GM12878 (cell line): ENCODE measurements around the gene SMG5. TPM values are rescaled to one million over a fixed set of nuclear protein-coding genes. Genes with fewer than 3 reads are reported as not detected.
A peak's percentile ranks its signal among the peaks of the same experiment; 100 is the strongest.

ENCODE experiments used
- ASH2L ChIP-seq: fragments of 300-600, 200-600 bp; sonication (generic); IDR thresholded peaks from 2 replicates; pipeline ENCODE4 v1.6.1; 2017; ENCODE audit warnings: low read depth, mild to moderate bottlenecking, borderline replicate concordance
- BCLAF1 ChIP-seq: fragments of 450-650 bp; IDR thresholded peaks from 2 replicates; pipeline ENCODE4 v1.6.1; 2017; ENCODE audit warnings: antibody characterized with exemption, mild to moderate bottlenecking, moderate library complexity
- CBFB ChIP-seq: IDR thresholded peaks from 2 replicates; pipeline ENCODE4 v1.6.1; 2016; ENCODE audit warnings: antibody characterized with exemption, low read depth
- CEBPB ChIP-seq, 2 experiments: fragments of 150-350 bp in 1 of 2; IDR thresholded peaks; 2 replicates each; pipeline ENCODE4 v1.6.1; 2012 to 2014; ENCODE audit warnings: low read depth in 2 of 2, low read length in 2 of 2, borderline replicate concordance in 1 of 2, inconsistent platforms in 1 of 2
- CREB1 ChIP-seq: IDR thresholded peaks from 2 replicates; pipeline ENCODE4 v1.6.1; 2012; ENCODE audit warnings: low read depth, mild to moderate bottlenecking, inconsistent platforms
- EP300 ChIP-seq, 2 experiments: fragments of 150-350 bp in 1 of 2; IDR thresholded peaks; 2 replicates each; pipeline ENCODE4 v1.6.1; 2011 to 2012; ENCODE audit warnings: low read depth in 2 of 2, low read length in 2 of 2, borderline replicate concordance in 1 of 2, improper control_type of control experiment in 1 of 2, inconsistent platforms in 1 of 2; ENCODE audit not compliant: control insufficient read depth in 1 of 2
- GABPA ChIP-seq: IDR thresholded peaks from 2 replicates; pipeline ENCODE4 v1.6.1; 2014; ENCODE audit warnings: antibody characterized with exemption, low read depth, mild to moderate bottlenecking, inconsistent platforms
- IKZF2 ChIP-seq, 2 experiments: fragments of 450-650 bp; IDR thresholded peaks; 2 replicates each; pipeline ENCODE4 v1.6.1; 2017; ENCODE audit warnings: mild to moderate bottlenecking in 2 of 2, moderate library complexity in 2 of 2
- KAT2A ChIP-seq: conservative IDR thresholded peaks from 2 replicates; pipeline ENCODE4 v1.6.1; 2011; ENCODE audit warnings: low read depth, low read length; ENCODE audit not compliant: control insufficient read depth
- KDM1A ChIP-seq: fragments of 200-600 bp; sonication (generic); IDR thresholded peaks from 2 replicates; pipeline ENCODE4 v1.6.1; 2016; ENCODE audit warnings: borderline replicate concordance
- MEF2A ChIP-seq: IDR thresholded peaks from 2 replicates; pipeline ENCODE4 v1.6.1; 2011; ENCODE audit warnings: low read depth, mild to moderate bottlenecking, low read length, moderate library complexity; ENCODE audit not compliant: insufficient read depth
- MLLT1 ChIP-seq: fragments of 450-650 bp; IDR thresholded peaks from 2 replicates; pipeline ENCODE4 v1.6.1; 2016; ENCODE audit warnings: mild to moderate bottlenecking
- MXI1 ChIP-seq: fragments of 150-350 bp; IDR thresholded peaks from 2 replicates; pipeline ENCODE4 v1.6.1; 2011; ENCODE audit warnings: low read depth, mild to moderate bottlenecking, inconsistent platforms, low read length, improper control_type of control experiment
- NBN ChIP-seq: fragments of 450-650 bp; IDR thresholded peaks from 2 replicates; pipeline ENCODE4 v1.6.1; 2016
- NFIC ChIP-seq: IDR thresholded peaks from 2 replicates; pipeline ENCODE4 v1.6.1; 2012; ENCODE audit warnings: low read depth, mild to moderate bottlenecking, inconsistent platforms, low read length, moderate library complexity
- NFXL1 ChIP-seq: fragments of 450-650 bp; IDR thresholded peaks from 2 replicates; pipeline ENCODE4 v1.6.1; 2017; ENCODE audit warnings: antibody characterized with exemption, mild to moderate bottlenecking, borderline replicate concordance
- PML ChIP-seq: IDR thresholded peaks from 2 replicates; pipeline ENCODE4 v1.6.1; 2012; ENCODE audit warnings: low read length, inconsistent platforms
- POLR2AphosphoS5 ChIP-seq: IDR thresholded peaks from 2 replicates; pipeline ENCODE4 v1.6.1; 2011; ENCODE audit warnings: mild to moderate bottlenecking, low read length, inconsistent platforms
- RAD21 ChIP-seq: IDR thresholded peaks from 2 replicates; pipeline ENCODE4 v1.6.1; 2011; ENCODE audit warnings: mild to moderate bottlenecking, low read depth, low read length, moderate library complexity; ENCODE audit not compliant: insufficient read depth
- RAD51 ChIP-seq: fragments of 450-650 bp; IDR thresholded peaks from 2 replicates; pipeline ENCODE4 v1.6.1; 2016; ENCODE audit warnings: moderate library complexity, mild to moderate bottlenecking, inconsistent platforms
- TCF7 ChIP-seq: IDR thresholded peaks from 2 replicates; pipeline ENCODE4 v1.6.1; 2014; ENCODE audit warnings: antibody characterized with exemption, borderline replicate concordance
- YBX1 ChIP-seq: fragments of 450-650 bp; IDR thresholded peaks from 2 replicates; pipeline ENCODE4 v1.6.1; 2016; ENCODE audit warnings: antibody characterized with exemption
- ZSCAN29 ChIP-seq: fragments of 450-650 bp; IDR thresholded peaks from 2 replicates; pipeline ENCODE4 v1.6.1; 2017; ENCODE audit warnings: mild to moderate bottlenecking, moderate library complexity
- polyA plus RNA-seq, 11 experiments: library from polyadenylated mRNA; depleted of rRNA in 4 of 11; unstranded in 6 of 11; stranded (reverse) in 5 of 11; fragments of >200 nt; fragmentation: Nextera tagmentation in 4 of 11; fragmentation: Illumina TruSeq in 1 of 11; extraction: Ambion mirVana in 4 of 11; extraction: Trizol in 1 of 11; gene quantifications; 1 replicate in 1 of 11; 2 replicates in 10 of 11; pipeline versions ENCODE4 v1.2.1 to v1.2.3, GENCODE V29; 2011 to 2016; ENCODE audit warnings: inconsistent platforms in 2 of 11, missing spikeins in 2 of 11, low read depth in 1 of 11
- total RNA-seq, 4 experiments: library from RNA; depleted of rRNA in 3 of 4; stranded (reverse); fragments of >200 nt in 3 of 4; fragmentation: Illumina TruSeq in 1 of 4; extraction: Trizol in 1 of 4; gene quantifications; 2 replicates each; pipeline versions ENCODE4 v1.2.1 to v1.2.3, GENCODE V29; 2013 to 2021
- TF ChIP-seq, protein P1 (sequence below): fragments of 150-350 bp; IDR thresholded peaks from 2 replicates; pipeline ENCODE4 v1.6.1; 2014; ENCODE audit warnings: mild to moderate bottlenecking, low read depth, low read length

The SMG5 gene
- total and polyA plus RNA-seq, 10 of the 15 experiments (the other 5 are each of a cell fraction or from before 2014, with no cell fraction given), result 0.76 to 61.5 (median 48.8) TPM

DNA sequence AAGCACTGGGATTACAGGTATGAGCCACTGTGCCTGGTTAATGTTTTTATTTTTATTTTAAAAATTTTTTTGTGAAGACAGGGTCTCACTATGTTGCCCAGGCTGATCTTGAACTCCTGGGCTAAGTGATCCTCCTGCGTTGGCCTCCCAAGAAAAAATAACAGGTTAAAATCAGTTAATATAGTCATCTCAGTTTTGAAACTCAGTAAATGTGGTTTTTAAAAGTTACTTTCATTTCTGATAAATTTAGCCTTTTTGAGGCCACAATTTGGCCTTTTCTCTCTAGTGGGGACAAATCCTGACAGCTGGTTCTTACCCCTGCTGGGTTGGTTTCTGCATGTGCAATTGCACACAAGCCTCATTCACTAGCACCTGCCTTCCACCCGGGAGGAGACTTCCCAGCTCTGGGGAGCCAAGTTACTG lies 56.5 kb downstream of the SMG5 start (continued):
- TF ChIP-seq BCLAF1, result no peak
- TF ChIP-seq, protein P1, sequence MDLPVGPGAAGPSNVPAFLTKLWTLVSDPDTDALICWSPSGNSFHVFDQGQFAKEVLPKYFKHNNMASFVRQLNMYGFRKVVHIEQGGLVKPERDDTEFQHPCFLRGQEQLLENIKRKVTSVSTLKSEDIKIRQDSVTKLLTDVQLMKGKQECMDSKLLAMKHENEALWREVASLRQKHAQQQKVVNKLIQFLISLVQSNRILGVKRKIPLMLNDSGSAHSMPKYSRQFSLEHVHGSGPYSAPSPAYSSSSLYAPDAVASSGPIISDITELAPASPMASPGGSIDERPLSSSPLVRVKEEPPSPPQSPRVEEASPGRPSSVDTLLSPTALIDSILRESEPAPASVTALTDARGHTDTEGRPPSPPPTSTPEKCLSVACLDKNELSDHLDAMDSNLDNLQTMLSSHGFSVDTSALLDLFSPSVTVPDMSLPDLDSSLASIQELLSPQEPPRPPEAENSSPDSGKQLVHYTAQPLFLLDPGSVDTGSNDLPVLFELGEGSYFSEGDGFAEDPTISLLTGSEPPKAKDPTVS, result no peak
- TF ChIP-seq IKZF2 (IDR thresholded peaks at IDR 0.05), result peak; percentile 98 to 99
- TF ChIP-seq ZSCAN29, result no peak
- no peak for TF ChIP-seq CREB1
- TF ChIP-seq PML, result peak; percentile 78; the same call in 1 of the 2 replicates
- peak; percentile 29; the same call in 1 of the 2 replicates for TF ChIP-seq TCF7
- 0 out of 4 replicates have a peak, but pooled peaks of 1 of the 2 experiments have one; percentile 52 for TF ChIP-seq CEBPB (IDR thresholded peaks at IDR 0.05; ENCODE audit: borderline replicate concordance in 1 of 2, low read depth in 2 of 2, low read length in 2 of 2)
- TF ChIP-seq YBX1, result no peak
- peak; percentile 82; the same call in 1 of the 2 replicates for TF ChIP-seq NBN
- peak; percentile 98 for TF ChIP-seq MEF2A
- TF ChIP-seq RAD51, result peak; percentile 55
- TF ChIP-seq EP300 (IDR thresholded peaks at IDR 0.05; ENCODE audit: borderline replicate concordance in 1 of 2, control insufficient read depth in 1 of 2, low read depth in 2 of 2, low read length in 2 of 2), result peak; percentile 79 to 92
- TF ChIP-seq RAD21, result no peak
- TF ChIP-seq MXI1, result peak; percentile 61; the same call in 1 of the 2 replicates
- peak; percentile 86; the same call in 1 of the 2 replicates for TF ChIP-seq KDM1A
- TF ChIP-seq KAT2A, result no peak
- TF ChIP-seq POLR2AphosphoS5, result peak; percentile 41; the same call in 1 of the 2 replicates
- TF ChIP-seq ASH2L, result no peak
- TF ChIP-seq NFIC, result peak; percentile 97
- peak; percentile 67; the same call in 1 of the 2 replicates for TF ChIP-seq MLLT1
- peak; percentile 78 for TF ChIP-seq CBFB
- TF ChIP-seq GABPA, result peak; percentile 38; the same call in 1 of the 2 replicates
- no peak for TF ChIP-seq NFXL1
